Measurements from ENCODE around the gene FAM83G.

DNA sequence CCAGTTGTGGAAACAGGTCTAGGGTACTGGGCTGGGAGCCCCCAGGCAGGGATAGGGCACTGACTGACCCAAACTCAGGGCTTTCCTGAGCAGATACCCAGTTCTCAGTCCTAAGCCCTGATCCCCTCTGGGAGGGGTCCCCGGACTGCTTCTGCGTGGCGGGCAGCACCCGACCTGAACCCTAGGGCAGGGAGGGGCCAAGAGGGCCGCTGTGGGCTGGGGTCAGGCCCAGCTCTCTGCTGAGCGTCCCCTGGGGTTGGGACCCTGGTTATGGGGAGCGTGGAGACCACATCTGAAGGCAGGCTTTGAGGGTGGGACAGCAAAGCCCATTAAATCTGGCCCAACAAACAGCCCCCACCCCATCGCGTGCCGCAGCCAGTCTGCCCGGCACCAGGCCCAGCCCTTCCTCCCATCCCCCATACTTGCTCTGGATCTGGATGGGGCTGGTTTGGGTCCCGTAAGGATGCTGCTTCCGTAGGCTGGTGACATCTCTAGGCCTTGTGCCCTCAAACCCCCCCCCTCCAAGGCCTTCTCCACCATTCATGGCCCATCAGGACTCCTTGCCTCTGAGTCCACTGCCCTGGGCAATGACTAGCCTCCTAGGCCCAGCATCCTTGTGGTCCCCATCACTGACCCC lies 691 bp upstream of the FAM83G start:
- TF ChIP-seq, protein P1, sequence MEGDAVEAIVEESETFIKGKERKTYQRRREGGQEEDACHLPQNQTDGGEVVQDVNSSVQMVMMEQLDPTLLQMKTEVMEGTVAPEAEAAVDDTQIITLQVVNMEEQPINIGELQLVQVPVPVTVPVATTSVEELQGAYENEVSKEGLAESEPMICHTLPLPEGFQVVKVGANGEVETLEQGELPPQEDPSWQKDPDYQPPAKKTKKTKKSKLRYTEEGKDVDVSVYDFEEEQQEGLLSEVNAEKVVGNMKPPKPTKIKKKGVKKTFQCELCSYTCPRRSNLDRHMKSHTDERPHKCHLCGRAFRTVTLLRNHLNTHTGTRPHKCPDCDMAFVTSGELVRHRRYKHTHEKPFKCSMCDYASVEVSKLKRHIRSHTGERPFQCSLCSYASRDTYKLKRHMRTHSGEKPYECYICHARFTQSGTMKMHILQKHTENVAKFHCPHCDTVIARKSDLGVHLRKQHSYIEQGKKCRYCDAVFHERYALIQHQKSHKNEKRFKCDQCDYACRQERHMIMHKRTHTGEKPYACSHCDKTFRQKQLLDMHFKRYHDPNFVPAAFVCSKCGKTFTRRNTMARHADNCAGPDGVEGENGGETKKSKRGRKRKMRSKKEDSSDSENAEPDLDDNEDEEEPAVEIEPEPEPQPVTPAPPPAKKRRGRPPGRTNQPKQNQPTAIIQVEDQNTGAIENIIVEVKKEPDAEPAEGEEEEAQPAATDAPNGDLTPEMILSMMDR (IDR thresholded peaks at IDR 0.05; ENCODE audit: extremely low read depth in 1 of 2, insufficient read depth in 1 of 2, low read depth in 1 of 2, low read length in 2 of 2): no peak
- TF ChIP-seq, protein P2, sequence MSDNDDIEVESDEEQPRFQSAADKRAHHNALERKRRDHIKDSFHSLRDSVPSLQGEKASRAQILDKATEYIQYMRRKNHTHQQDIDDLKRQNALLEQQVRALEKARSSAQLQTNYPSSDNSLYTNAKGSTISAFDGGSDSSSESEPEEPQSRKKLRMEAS (IDR thresholded peaks at IDR 0.05; ENCODE audit: insufficient read depth, insufficient read length): no peak

All from endothelial cell of umbilical vein (primary cell).